Kidney (tissue), 14 donors: ENCODE data around the gene GRAMD2A. TPM values are rescaled to one million over a fixed set of nuclear protein-coding genes. Genes with fewer than 3 reads are reported as not detected.

Source experiments
- DNase-seq, 5 donors: peaks; one replicate each; pipeline ENCODE4 v3.0.0-alpha.2; 2013 to 2020
- FAIRE-seq: peaks from 2 replicates; lab custom pipeline; 2012; peaks lifted over from hg19 to GRCh38; lab: Jason Lieb, UNC
- H3K27ac ChIP-seq, 2 donors: one replicate each; pipeline ENCODE4 v1.7.0; 2013; ENCODE audit warnings: low read depth in 2 of 2, low read length in 2 of 2, inconsistent platforms in 1 of 2
- H3K27me3 ChIP-seq: one replicate; pipeline ENCODE4 v1.7.1; 2013; ENCODE audit warnings: low read length, inconsistent platforms; ENCODE audit not compliant: control insufficient read depth, insufficient read depth
- H3K36me3 ChIP-seq, 3 donors: one replicate each; pipeline versions ENCODE4 v1.7.0 to v1.7.1; 2013; ENCODE audit warnings: low read length in 3 of 3, control low read depth in 1 of 3, inconsistent platforms in 1 of 3; ENCODE audit not compliant: insufficient read depth in 3 of 3, control insufficient read depth in 2 of 3
- H3K4me1 ChIP-seq, 3 donors: one replicate each; pipeline versions ENCODE4 v1.7.0 to v1.7.1; 2013; ENCODE audit warnings: low read length in 3 of 3, inconsistent platforms in 1 of 3, low read depth in 1 of 3; ENCODE audit not compliant: control insufficient read depth in 2 of 3, insufficient read depth in 2 of 3
- H3K4me3 ChIP-seq, 3 donors: one replicate each; pipeline versions ENCODE4 v1.7.0 to v1.8.1; 2013; ENCODE audit warnings: low read length in 3 of 3, control low read depth in 1 of 3, inconsistent platforms in 1 of 3
- H3K9ac ChIP-seq, 3 donors: one replicate each; pipeline versions ENCODE4 v1.7.0 to v1.7.1; 2013; ENCODE audit warnings: low read length in 3 of 3, control low read depth in 1 of 3, inconsistent platforms in 1 of 3
- H3K9me3 ChIP-seq, 3 donors: one replicate each; pipeline versions ENCODE4 v1.7.0 to v1.7.1; 2013; ENCODE audit warnings: low read length in 3 of 3, control low read depth in 1 of 3, inconsistent platforms in 1 of 3; ENCODE audit not compliant: control insufficient read depth in 2 of 3, insufficient read depth in 1 of 3
- intact Hi-C: fragments of 100-400 bp; cut with DNase I; formaldehyde crosslinking; loops from one replicate; pipeline ENCODE4 v1.11.1; 2022
- polyA plus RNA-seq: library from polyadenylated mRNA; stranded (reverse); fragments of 350-450 nt; fragmentation: Illumina TruSeq; extraction: RNeasy Lipid Tissue Mini Kit (QIAGEN cat#74804); gene quantifications from one replicate; pipeline ENCODE4 v1.2.3, GENCODE V29; 2014; ENCODE audit warnings: low read depth, low replicate concordance; ENCODE audit not compliant: insufficient read depth
- total RNA-seq: library from RNA; stranded (reverse); fragmentation: NEBNext Ultra II Directional; extraction: Animal tissue kit (Norgen Biotek cat#: 25700); gene quantifications from one replicate; pipeline ENCODE4 v1.2.1, GENCODE V29; 2021
- TF ChIP-seq, protein P1 (sequence below): IDR thresholded peaks from 3 replicates; pipeline ENCODE4 v1.5.1; 2012; ENCODE audit warnings: mild to moderate bottlenecking, moderate library complexity, borderline replicate concordance; ENCODE audit not compliant: insufficient read depth; ENCODE audit errors: extremely low read depth
- donor health status: control.
- donor health status: control.
- donor health status: control.
- donor health status: control.
- donor health status: control.
- donor health status: DM: yes; HTN: yes; CAD: no.
- donor health status: Normal renal cell carcinoma (clear cell type).

GRAMD2A gene
- total and polyA plus RNA-seq, 2 donors from 2014 or later: 2.7 to 5.4 TPM

DNA sequence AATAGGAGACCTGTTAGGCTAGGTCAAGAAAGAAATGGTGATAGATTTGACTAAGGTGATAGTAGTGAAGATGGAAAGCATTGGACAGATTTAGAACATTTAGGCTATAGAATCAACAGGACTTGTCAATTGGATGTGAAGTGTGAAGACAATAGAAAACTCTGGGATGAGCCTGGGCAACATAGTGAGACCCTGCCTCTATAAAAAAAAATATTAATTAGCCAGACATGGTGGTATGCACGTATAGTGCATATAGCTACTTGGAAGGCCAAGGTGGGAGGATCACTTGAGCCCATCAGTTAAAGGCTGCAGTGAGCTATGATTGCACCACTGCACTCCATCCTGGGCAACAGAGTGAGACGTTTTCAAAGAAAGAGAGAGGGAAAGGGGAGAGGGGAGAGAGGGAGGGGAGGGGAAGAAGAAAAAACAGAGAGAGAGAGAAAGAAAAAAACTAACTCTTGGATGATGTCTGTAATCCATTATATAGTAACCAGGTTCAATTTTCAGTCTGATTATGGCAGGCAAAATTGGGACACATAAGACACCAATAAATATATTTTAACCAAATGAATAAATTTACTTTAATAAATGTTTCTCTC lies 69.8 kb downstream of the GRAMD2A start:
- intact Hi-C loops: no loop called here
- DNase-seq (no peak), FAIRE-seq (no peak)
- H3K27ac ChIP-seq: no peak overlapping the region
- H3K4me3 ChIP-seq: no peak overlapping the region
- no peaks in the 10 kb centered on the region for H3K36me3 ChIP-seq
- H3K4me1 ChIP-seq: peaks cover 0 to 11% (median 0%) of the 10 kb centered on the region in 3 donors
- no peaks in the 10 kb centered on the region for H3K27me3 ChIP-seq
- no peak overlapping the region for H3K9ac ChIP-seq
- no peaks in the 10 kb centered on the region for H3K9me3 ChIP-seq
- TF ChIP-seq, protein P1, sequence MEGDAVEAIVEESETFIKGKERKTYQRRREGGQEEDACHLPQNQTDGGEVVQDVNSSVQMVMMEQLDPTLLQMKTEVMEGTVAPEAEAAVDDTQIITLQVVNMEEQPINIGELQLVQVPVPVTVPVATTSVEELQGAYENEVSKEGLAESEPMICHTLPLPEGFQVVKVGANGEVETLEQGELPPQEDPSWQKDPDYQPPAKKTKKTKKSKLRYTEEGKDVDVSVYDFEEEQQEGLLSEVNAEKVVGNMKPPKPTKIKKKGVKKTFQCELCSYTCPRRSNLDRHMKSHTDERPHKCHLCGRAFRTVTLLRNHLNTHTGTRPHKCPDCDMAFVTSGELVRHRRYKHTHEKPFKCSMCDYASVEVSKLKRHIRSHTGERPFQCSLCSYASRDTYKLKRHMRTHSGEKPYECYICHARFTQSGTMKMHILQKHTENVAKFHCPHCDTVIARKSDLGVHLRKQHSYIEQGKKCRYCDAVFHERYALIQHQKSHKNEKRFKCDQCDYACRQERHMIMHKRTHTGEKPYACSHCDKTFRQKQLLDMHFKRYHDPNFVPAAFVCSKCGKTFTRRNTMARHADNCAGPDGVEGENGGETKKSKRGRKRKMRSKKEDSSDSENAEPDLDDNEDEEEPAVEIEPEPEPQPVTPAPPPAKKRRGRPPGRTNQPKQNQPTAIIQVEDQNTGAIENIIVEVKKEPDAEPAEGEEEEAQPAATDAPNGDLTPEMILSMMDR: no peak

GRCh38 chr15:72124218-72124617 lies 73.4 kb downstream of the GRAMD2A start:
- intact Hi-C loops: no loop called here
- peak; percentile 72 for FAIRE-seq

DNA sequence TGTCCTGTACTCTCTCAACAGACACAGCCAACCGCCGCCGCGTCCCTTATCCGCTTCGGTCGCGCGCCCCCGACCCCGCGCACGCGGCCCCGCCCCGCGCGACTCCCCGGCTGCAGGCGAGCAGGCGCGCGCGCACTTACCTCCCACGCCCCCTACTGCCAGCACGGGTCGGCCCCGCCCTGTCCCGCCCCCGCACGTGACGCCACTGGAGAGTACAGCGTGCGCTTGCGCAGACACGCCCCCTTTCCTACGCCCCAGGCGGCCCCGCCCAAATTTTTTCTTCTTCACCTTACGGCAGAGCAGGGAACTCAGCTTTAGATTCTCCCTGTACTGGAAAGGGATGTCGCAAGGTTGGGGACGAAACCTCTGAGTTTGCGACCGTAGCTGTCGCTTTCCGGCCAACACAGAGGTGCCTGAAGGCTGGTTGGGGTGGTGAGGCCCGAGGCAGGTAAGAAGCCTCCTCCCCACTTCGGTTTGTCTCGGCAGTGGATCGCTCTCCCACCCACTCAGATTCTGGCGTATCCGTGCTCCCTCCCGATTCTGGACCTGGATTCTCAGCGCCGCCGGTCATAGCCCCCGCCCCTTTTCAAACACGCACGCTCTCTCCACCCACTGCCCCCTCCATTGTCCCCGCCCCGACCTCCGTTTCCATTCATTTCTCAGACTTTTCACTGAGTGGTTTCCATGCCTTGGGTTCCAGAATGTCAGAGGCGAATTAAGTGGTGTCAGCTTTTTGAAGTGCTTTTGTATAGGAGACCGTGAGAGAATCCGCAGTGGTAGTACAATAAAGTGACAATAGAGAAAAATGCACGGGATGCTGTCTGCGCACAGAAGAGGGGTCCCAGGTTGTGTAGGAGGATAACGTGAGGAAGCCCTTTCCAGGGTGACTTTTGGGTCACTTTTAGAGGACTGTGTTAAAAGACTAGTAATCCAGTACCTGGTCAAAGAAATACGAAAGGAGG lies 79.3 kb downstream of the GRAMD2A start, which contains the start of the genes MYO9A and SENP8:
Gene MYO9A (minus strand): TSS at position 134 of the 962 bp plus-strand sequence. CDS start 71,587 bp downstream, outside the sequence.
Gene SENP8 (plus strand): TSS at position 387 of the 962 bp plus-strand sequence. CDS start 21,221 bp downstream, outside the sequence.
- TF ChIP-seq, protein P1: no peak
- Histone ChIP-seq H3K4me1 (peaks cover 2 to 18% (median 7%) of the 10 kb centered on the region in 3 donors), H3K27ac (peak within 1 kb of the TSS; percentile 97 to 99), H3K36me3 (no peaks in the 10 kb centered on the region), H3K9me3 (no peaks in the 10 kb centered on the region), H3K27me3 (no peaks in the 10 kb centered on the region), H3K9ac (peak within 1 kb of the TSS; percentile 91 to 97 (median 96)), H3K4me3 (peak within 1 kb of the TSS; percentile 97 to 100 (median 98))
- FAIRE-seq (no peak), DNase-seq (peak; percentile 99 to 100 (median 99))
- intact Hi-C loops: no loop called here

More at GRCh38 chr15:72124218-72124617, 73.4 kb downstream of the GRAMD2A start:
- H3K9ac ChIP-seq: no peak overlapping the region
- no peak overlapping the region for H3K27ac ChIP-seq
- H3K27me3 ChIP-seq: no peaks in the 10 kb centered on the region
- no peaks in the 10 kb centered on the region for H3K9me3 ChIP-seq
- H3K4me3 ChIP-seq: no peak overlapping the region
- peaks cover 0 to 9% (median 0%) of the 10 kb centered on the region in 3 donors for H3K4me1 ChIP-seq
- H3K36me3 ChIP-seq: no peaks in the 10 kb centered on the region
- DNase-seq: no peak
- TF ChIP-seq, protein P1: no peak
